ENCODE measurements around the gene ATP6V0E2.

Gene ATP6V0E2

DNA sequence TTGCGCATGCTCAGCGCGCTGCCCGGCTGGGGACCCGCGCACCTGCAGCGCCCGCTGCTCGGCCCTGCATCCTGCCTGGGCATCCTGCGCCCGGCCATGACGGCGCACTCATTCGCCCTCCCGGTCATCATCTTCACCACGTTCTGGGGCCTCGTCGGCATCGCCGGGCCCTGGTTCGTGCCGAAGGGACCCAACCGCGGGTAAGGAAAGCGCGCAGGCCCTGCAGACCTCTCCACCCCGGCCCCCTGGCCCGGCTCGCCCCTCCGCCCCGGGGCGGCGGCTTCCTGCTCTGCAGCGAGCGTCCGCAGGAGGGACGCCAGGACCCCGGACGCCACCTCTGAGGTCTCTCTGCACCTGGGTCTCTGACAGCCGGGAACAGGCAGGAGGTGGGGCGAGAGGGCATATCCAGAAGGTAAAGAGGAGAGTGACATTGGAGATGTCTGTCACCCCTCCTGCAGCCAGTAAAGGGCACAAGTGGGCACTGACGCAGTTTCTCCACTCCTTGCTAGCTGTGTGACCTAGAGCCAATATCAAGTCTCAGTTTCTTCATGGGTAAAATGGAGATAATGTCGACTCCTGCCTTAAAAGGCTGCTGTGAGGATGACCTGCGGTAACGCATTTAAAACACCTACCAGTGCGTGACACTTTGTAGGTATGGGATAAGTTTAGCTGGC, 338 bp downstream of the ATP6V0E2 start:
- TF ChIP-seq ZNF274 (IDR thresholded peaks at IDR 0.05; ENCODE audit: low read depth, low read length) = no peak
- peak overlapping the region; percentile 75 for H3K4me3 ChIP-seq (ENCODE audit: low read length)

DNA sequence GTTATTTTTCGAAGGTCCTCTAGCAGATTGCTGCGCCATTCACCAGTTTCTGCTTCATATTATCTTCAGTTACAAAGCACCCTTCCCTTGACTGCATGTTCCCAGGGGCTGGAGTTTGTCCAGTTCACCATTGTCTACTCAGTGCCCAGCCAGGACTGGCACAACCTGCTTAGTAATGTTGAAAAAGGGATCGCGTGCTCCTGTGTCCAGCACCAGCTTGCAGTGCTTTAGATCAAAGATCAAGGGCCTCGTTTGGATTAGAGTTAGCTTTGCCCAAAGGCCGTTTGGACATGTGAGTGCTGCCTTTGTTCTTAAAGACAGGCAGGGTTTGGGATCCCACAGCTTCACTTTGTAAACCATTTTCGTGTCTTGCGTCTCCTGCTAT, 867 bp downstream of the ATP6V0E2 start:
- H3K4me3 ChIP-seq (ENCODE audit: low read length) = peak overlapping the region; percentile 75
- TF ChIP-seq ZNF274 (IDR thresholded peaks at IDR 0.05; ENCODE audit: low read depth, low read length) = no peak

DNA sequence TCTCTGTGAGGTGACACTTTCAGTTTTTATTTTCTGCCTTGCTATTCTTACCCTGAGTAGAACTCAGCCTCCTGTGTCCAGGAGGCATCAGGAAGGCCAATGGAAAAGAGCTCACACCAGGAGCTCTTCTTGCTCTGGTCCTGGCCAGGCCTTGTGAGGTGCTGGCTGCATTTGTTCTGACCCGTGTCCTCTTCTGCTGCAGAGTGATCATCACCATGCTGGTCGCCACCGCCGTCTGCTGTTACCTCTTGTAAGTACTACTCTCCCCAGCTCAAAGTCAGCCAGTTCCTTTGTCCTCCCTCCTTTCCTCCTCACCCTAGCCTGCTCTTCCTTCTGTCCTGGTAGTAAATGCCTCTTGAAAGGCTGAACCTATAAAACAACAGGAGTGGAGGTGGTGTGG, 1.6 kb downstream of the ATP6V0E2 start:
- no peak for TF ChIP-seq ZNF274 (IDR thresholded peaks at IDR 0.05; ENCODE audit: low read depth, low read length)
- no peak overlapping the region; the same call in 1 of the 2 replicates for H3K4me3 ChIP-seq (ENCODE audit: low read length)

DNA sequence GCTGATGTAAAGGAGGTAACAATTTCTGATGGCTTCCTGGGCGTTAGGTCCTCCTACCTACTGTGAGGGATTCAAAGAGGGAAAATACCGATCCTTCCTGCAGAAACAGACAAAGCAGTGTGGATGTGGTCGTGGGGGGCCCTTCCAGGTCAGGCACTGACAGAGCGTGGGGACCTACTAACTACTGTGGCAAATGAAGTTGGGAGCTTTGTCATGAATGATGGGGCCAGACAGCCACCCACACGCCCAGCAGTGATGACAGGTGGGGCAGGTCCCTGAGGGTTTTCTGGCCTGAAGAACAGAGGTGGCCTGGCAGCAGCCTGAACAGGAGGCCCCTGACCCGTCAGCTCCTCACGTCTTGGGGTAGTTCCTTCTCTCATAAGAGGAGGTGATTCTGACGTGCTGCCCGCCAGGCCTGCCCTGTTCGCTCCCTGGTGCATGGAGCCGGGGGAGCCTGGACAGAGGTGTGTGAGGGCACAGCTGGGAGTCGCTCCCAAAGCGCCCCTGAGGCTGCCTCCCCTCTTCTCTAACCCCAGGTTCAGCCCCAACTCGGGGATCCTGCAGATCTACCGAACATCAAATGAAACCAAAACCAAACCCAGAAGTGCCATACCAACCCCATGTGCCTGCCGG, 4.2 kb downstream of the ATP6V0E2 start:
- no peak overlapping the region for H3K4me3 ChIP-seq (ENCODE audit: low read length)
- no peak for TF ChIP-seq ZNF274 (IDR thresholded peaks at IDR 0.05; ENCODE audit: low read depth, low read length)

DNA sequence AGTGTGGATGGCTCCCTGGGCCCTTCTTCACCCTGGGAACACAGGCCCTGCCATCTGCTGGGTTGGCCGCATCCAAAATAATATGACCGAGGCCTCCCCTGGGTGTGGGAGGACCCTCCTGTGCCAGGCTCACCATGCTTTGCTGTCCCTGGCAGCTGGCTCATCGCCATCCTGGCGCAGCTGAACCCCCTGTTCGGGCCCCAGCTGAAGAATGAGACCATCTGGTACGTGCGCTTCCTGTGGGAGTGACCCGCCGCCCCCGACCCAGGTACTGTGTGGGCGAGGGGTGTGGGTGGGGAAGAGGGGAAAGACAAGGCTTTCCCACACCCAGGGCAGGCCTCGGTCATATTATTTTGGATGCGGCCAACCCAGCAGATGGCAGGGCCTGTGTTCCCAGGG, 4.8 kb downstream of the ATP6V0E2 start:
- no peak overlapping the region for H3K4me3 ChIP-seq (ENCODE audit: low read length)
- TF ChIP-seq ZNF274 (IDR thresholded peaks at IDR 0.05; ENCODE audit: low read depth, low read length) = no peak

DNA sequence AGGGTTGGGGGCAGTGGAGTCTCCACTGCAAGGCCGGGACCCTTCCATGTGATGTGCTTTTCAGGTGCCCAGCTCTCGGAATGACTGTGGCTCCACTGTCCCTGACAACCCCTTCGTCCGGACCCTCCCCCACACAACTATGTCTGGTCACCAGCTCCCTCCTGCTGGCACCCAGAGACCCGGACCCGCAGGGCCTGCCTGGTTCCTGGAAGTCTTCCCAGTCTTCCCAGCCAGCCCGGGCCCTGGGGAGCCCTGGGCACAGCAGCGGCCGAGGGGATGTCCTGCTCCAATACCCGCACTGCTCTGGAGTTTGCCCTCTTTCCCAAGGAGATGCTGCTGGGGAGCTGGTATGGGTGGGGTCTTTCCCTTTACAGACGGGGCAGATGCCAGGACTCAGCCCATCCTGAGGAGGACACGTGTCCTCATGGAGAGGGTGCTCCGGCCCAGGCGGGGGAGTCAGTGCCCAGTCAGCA, 5.5 kb downstream of the ATP6V0E2 start:
- no peak for TF ChIP-seq ZNF274 (IDR thresholded peaks at IDR 0.05; ENCODE audit: low read depth, low read length)
- H3K4me3 ChIP-seq (ENCODE audit: low read length) = no peak overlapping the region

DNA sequence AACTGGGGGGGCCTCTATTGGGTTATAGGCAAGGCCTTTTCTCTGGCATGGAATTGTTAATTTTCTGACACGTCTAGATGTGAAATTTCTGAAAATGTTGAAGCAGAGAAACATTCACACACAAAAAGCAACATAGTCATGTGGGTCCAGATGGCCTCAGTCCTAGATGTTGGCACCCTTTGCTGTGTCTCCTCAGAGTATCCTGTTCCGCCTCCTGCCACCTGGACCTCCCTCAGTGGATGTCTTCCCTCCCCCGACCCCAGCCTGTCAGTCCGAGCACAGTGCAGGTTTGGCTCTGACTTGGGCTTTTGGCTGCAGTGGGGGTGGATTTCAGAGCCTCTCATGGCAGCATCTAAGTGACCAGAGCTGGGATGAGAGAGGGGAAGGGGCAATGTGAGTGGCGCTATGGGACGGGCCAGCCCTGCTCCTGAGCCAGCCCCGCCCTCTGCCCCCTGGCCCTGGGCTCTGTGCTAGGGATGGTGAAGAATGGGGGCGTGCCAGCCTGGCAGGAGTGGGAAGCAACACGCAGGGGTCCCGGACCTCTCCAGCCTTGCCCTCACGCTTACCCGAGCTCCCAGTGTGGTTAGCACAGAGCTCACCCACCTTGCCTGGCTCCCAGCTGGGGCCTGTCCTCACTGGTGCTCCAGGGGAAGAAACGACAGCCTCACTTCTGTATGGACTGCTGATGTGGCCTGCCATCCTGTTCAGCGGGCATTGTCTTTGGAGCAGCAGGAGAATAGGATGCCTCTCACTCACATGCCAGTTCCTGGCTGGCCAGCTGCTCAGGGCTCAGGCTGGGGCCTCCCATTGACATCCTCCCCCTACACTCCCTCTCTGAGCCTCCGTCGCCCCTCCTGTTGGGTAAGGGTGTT, 6.2 kb downstream of the ATP6V0E2 start:
- TF ChIP-seq ZNF274 (IDR thresholded peaks at IDR 0.05; ENCODE audit: low read depth, low read length) = no peak

DNA sequence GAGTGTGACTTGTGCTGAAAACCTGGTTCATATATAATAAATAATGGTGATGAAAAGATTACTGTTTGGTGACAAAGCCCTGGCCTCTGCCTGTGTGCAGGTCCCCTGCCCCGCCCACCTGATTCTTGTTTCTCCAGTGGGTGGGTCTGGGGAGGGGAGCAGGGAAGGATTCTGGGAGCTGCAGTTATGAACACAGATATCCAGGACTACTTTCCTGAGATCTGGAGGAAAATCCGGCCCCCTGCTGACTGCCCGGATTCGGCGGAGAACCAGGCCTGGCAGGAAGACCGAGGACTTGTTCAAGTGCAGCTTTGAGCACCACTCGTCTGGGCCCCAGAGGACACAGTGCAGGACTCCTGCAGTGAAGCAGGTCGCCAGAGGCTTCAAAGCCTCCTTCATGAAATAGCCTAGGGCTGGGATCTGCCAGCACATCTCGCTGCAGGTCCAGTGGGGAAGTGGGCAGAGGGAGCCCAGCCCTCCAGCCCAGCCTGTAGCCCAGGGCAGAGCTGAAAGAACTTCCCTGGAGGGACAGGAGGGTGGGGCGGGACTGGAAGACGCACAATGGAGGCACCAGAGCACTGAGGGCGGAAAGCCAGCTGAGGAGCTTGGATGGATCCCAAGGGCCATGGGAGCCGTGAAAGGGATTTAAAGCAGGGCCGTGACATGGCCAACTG, 7.0 kb downstream of the ATP6V0E2 start:
- no peak for TF ChIP-seq ZNF274 (IDR thresholded peaks at IDR 0.05; ENCODE audit: low read depth, low read length)
- H3K4me3 ChIP-seq (ENCODE audit: low read length) = no peak overlapping the region

More for the DNA sequence above, 6.2 kb downstream of the ATP6V0E2 start:
- no peak overlapping the region for H3K4me3 ChIP-seq (ENCODE audit: low read length)

DNA sequence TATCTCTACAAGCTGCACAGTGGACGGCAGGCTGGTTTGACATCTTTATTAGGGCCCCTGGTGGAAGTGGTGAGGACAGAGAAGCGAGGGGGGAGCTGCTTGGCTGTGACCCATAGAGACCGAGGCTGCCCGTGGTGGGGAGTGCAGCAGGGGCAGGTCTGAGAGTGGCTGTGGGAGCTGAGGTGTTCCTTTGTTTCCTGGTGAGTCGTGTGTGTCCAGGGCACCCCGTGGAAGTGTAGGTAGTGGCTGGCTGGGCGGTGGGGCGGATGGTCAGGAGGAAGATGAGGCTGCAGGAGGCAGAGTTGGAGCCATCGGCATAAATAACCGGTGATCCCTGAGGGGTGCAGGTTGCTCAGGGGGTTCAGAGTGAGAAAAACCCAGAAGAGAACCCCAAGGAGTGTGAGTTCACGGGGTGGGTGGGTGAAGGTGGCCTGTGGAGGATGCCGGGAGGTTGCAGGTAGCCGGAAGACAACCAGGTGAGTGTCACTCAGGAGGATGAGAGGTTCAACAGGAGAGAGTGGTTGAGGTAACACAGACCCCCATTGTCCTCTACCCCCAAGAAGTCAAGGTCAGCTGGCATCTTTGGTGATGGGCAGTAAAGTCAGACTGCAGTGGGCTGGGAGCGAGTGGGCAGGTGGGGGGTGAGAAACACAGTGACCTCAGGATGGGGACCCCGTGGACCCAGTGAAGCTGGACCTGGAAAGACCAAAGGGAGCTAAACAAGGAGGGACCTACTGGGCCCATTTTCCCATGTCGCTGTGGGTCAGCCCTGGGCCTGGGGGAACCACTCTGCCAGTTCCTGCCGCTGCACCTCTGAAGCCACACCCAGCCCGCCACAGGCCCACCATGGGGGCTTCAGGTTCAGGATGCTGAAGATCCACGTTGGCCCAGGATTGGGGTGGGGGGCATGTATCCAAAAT, 7.8 kb downstream of the ATP6V0E2 start:
- TF ChIP-seq ZNF274 (IDR thresholded peaks at IDR 0.05; ENCODE audit: low read depth, low read length) = no peak

DNA sequence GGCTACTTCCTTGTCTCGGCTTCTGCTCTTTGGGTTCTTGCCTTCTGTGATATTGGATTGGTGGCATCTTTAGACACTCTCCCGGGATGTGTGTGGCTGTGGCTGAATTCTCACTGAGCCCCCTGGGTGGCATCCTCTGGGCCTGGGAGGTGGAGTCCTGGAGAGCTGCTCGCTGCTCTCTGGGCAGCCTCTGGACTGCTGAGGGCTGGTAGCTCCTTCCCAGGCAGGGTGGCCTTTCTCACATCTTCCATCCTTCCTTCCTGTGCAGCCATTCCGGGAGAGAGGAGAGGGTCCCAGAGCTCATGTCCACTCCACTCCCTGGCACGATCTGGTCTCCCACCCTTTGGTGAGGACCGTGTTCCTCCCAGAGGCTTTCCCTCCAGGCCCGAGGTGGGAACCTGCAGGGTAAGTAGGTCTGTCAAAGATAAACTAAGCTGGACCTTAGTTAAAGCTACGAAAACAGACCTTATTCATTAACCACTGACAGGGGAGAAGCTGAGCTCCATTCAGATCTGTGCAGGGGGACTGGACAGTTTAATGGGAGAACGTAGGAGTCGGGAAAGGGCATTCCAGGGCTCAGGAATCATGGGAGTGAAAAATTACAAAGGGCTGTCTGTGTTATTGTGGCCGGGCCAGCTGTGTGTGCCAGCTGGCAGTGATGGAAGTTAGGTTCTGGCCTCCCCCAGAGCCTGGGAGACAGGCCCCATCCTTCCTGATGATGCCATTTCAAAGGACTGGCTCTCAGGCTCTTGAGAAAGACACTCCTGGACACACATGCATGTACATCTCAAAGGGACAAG, 8.7 kb downstream of the ATP6V0E2 start:
- TF ChIP-seq ZNF274 (IDR thresholded peaks at IDR 0.05; ENCODE audit: low read depth, low read length) = no peak
- H3K4me3 ChIP-seq (ENCODE audit: low read length) = no peak overlapping the region

More for the DNA sequence above, 7.8 kb downstream of the ATP6V0E2 start:
- H3K4me3 ChIP-seq (ENCODE audit: low read length) = no peak overlapping the region

DNA sequence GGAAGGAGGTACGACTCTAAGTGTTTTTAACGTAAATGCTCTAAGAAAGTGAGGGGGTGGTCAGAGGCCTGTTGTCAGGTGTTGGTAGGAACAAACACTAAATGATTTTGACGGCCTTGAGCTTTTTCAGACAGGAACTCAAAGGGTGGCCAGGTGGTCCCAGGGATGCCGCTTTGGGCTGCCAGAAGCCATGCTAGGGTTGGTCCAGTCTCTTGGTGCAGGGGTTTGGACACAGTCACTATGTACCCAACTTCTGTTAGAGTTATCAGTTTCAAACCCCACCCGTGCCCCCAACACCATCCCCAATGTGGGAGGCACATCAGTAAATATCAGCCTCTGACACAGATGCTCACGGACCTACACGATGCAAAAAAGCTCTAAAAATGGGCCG, 9.3 kb downstream of the ATP6V0E2 start:
- H3K4me3 ChIP-seq (ENCODE audit: low read length) = no peak overlapping the region
- TF ChIP-seq ZNF274 (IDR thresholded peaks at IDR 0.05; ENCODE audit: low read depth, low read length) = no peak

DNA sequence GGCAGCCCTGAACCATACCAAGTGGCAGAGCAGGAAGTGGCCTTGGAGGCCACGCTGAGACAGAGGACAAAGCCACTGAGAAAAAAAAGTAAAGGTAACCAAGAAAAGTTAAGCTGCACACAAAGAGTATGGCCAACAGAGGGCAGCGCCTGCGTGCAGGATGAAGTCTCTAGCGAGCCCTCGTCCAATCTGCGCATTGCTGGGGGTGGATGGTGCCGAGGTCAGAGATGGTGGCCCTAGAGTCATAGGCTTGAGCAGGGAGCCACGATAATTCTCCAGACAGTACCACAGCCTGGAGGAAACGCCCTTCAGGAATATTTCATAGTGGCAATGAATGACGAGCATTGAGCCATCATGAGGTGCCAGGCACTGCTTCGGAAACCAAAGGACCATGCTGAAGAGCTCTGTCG, 9.7 kb downstream of the ATP6V0E2 start:
- H3K4me3 ChIP-seq (ENCODE audit: low read length) = no peak overlapping the region
- TF ChIP-seq ZNF274 (IDR thresholded peaks at IDR 0.05; ENCODE audit: low read depth, low read length) = no peak
